Measurements from ENCODE around the gene ARSG.

The ARSG gene

GRCh38 chr17:68428498-68429172 lies 137.3 kb downstream of the ARSG start:
- CTCF ChIA-PET = interaction anchor here (1.1 kb wide), 1 partner anchor 9 kb away, joined by 3 read pairs; no protein-coding TSS in a partner anchor
- TF ChIP-seq NFRKB (IDR thresholded peaks at IDR 0.05) = no peak
- no peak for TF ChIP-seq TARDBP (IDR thresholded peaks at IDR 0.05)
- no peak for TF ChIP-seq FOXK2 (IDR thresholded peaks at IDR 0.05)
- TF ChIP-seq FOXA1 (IDR thresholded peaks at IDR 0.05) = no peak
- no peak for TF ChIP-seq CTBP1 (IDR thresholded peaks at IDR 0.05; ENCODE audit: borderline replicate concordance)
- no peak for TF ChIP-seq FOXM1 (IDR thresholded peaks at IDR 0.05; ENCODE audit: borderline replicate concordance)
- no peak for TF ChIP-seq L3MBTL2 (conservative IDR thresholded peaks at IDR 0.05)
- TF ChIP-seq PKNOX1 (IDR thresholded peaks at IDR 0.05) = no peak
- TF ChIP-seq SP1 (IDR thresholded peaks at IDR 0.05) = no peak
- no peak for TF ChIP-seq SUZ12 (IDR thresholded peaks at IDR 0.05)
- TF ChIP-seq BHLHE40 (IDR thresholded peaks at IDR 0.05; ENCODE audit: borderline replicate concordance) = no peak
- no peak for TF ChIP-seq ARNT (IDR thresholded peaks at IDR 0.05)
- TF ChIP-seq HDGF (IDR thresholded peaks at IDR 0.05; ENCODE audit: borderline replicate concordance) = no peak
- no peak for DNase-seq (ENCODE audit: extremely low spot score)
- POLR2A ChIA-PET = no interaction called here

GRCh38 chr17:68429881-68430280 lies 138.6 kb downstream of the ARSG start:
- no peak for DNase-seq (ENCODE audit: extremely low spot score)
- TF ChIP-seq PKNOX1 (IDR thresholded peaks at IDR 0.05) (no peak), HDGF (IDR thresholded peaks at IDR 0.05; ENCODE audit: borderline replicate concordance) (no peak), ELF4 (IDR thresholded peaks at IDR 0.05) (no peak), TARDBP (IDR thresholded peaks at IDR 0.05) (no peak), CTBP1 (IDR thresholded peaks at IDR 0.05; ENCODE audit: borderline replicate concordance) (no peak), FOXA1 (IDR thresholded peaks at IDR 0.05) (no peak), L3MBTL2 (conservative IDR thresholded peaks at IDR 0.05) (no peak), FOXM1 (IDR thresholded peaks at IDR 0.05; ENCODE audit: borderline replicate concordance) (no peak), FOXK2 (IDR thresholded peaks at IDR 0.05) (no peak), SUZ12 (IDR thresholded peaks at IDR 0.05) (no peak)
- ChIA-PET POLR2A (no interaction called here), CTCF (interaction anchor here (0.7 to 1.0 kb wide), 2 partner anchors 31 to 81 kb away, joined by 3 to 4 read pairs; no protein-coding TSS in a partner anchor)

GRCh38 chr17:68431045-68431608 lies 139.8 kb downstream of the ARSG start:
- DNase-seq (ENCODE audit: extremely low spot score) = no peak
- TF ChIP-seq ARNT (IDR thresholded peaks at IDR 0.05) = no peak
- TF ChIP-seq L3MBTL2 (conservative IDR thresholded peaks at IDR 0.05) = no peak
- no peak for TF ChIP-seq FOXA1 (IDR thresholded peaks at IDR 0.05)
- no peak for TF ChIP-seq HDGF (IDR thresholded peaks at IDR 0.05; ENCODE audit: borderline replicate concordance)
- TF ChIP-seq NFRKB (IDR thresholded peaks at IDR 0.05) = no peak
- TF ChIP-seq SP1 (IDR thresholded peaks at IDR 0.05) = no peak
- CTCF ChIA-PET = interaction anchor here (1.0 kb wide), 2 partner anchors 10 to 14 kb away, joined by 3 to 6 read pairs; no protein-coding TSS in a partner anchor
- POLR2A ChIA-PET = interaction anchor here (0.7 to 2.1 kb wide), 3 partner anchors 139 to 184 kb away, joined by 3 to 9 read pairs (median 3); partner anchors contain the start of gene AMZ2

- TF ChIP-seq TARDBP (IDR thresholded peaks at IDR 0.05) (no peak), FOXK2 (IDR thresholded peaks at IDR 0.05) (no peak), PKNOX1 (IDR thresholded peaks at IDR 0.05) (peak; percentile 37; the same call in 1 of the 2 replicates), ELF4 (IDR thresholded peaks at IDR 0.05) (no peak), BHLHE40 (IDR thresholded peaks at IDR 0.05; ENCODE audit: borderline replicate concordance) (no peak)
- POLR2A ChIA-PET = interaction anchor here (0.7 to 2.1 kb wide), 3 partner anchors 139 to 184 kb away, joined by 3 to 9 read pairs (median 3); partner anchors contain the start of gene AMZ2
- peak; percentile 50 for DNase-seq (ENCODE audit: extremely low spot score)
Measured at GRCh38 chr17:68431661-68432071, 140.4 kb downstream of the ARSG start.

GRCh38 chr17:68432086-68432864 lies 141.0 kb downstream of the ARSG start:
- POLR2A ChIA-PET = interaction anchor here (1.6 to 2.1 kb wide), 2 partner anchors 140 to 185 kb away, joined by 3 to 9 read pairs; partner anchors contain the start of gene AMZ2

More at GRCh38 chr17:68431661-68432071, 140.4 kb downstream of the ARSG start:
- CTCF ChIA-PET = interaction anchor here (0.7 to 1.0 kb wide), 5 partner anchors 10 to 258 kb away, joined by 3 to 6 read pairs (median 3); no protein-coding TSS in a partner anchor

GRCh38 chr17:68433211-68433610 lies 141.9 kb downstream of the ARSG start:
- ChIA-PET POLR2A (no interaction called here), CTCF (interaction anchor here (0.6 kb wide), 1 partner anchor 1212 kb away, joined by 5 read pairs; no protein-coding TSS in a partner anchor)

More at GRCh38 chr17:68432086-68432864, 141.0 kb downstream of the ARSG start:
- no peak for DNase-seq (ENCODE audit: extremely low spot score)
- TF ChIP-seq NFRKB (IDR thresholded peaks at IDR 0.05) = no peak
- no peak for TF ChIP-seq CTBP1 (IDR thresholded peaks at IDR 0.05; ENCODE audit: borderline replicate concordance)
- TF ChIP-seq BHLHE40 (IDR thresholded peaks at IDR 0.05; ENCODE audit: borderline replicate concordance) = no peak
- TF ChIP-seq SP1 (IDR thresholded peaks at IDR 0.05) = no peak
- no peak for TF ChIP-seq HDGF (IDR thresholded peaks at IDR 0.05; ENCODE audit: borderline replicate concordance)
- TF ChIP-seq ARNT (IDR thresholded peaks at IDR 0.05) = no peak
- TF ChIP-seq FOXA1 (IDR thresholded peaks at IDR 0.05) = no peak
- CTCF ChIA-PET = interaction anchor here (0.7 to 1.0 kb wide), 5 partner anchors 9 to 259 kb away, joined by 3 to 6 read pairs (median 3); no protein-coding TSS in a partner anchor

More at GRCh38 chr17:68433211-68433610, 141.9 kb downstream of the ARSG start:
- no peak for DNase-seq (ENCODE audit: extremely low spot score)
- TF ChIP-seq BHLHE40 (IDR thresholded peaks at IDR 0.05; ENCODE audit: borderline replicate concordance) = no peak
- no peak for TF ChIP-seq SP1 (IDR thresholded peaks at IDR 0.05)
- TF ChIP-seq ELF4 (IDR thresholded peaks at IDR 0.05) = no peak
- no peak for TF ChIP-seq LEF1 (IDR thresholded peaks at IDR 0.05; ENCODE audit: borderline replicate concordance)
- no peak for TF ChIP-seq ARNT (IDR thresholded peaks at IDR 0.05)
- no peak for TF ChIP-seq FOXA1 (IDR thresholded peaks at IDR 0.05)
- TF ChIP-seq FOXM1 (IDR thresholded peaks at IDR 0.05; ENCODE audit: borderline replicate concordance) = no peak
- TF ChIP-seq TARDBP (IDR thresholded peaks at IDR 0.05) = no peak
- TF ChIP-seq PKNOX1 (IDR thresholded peaks at IDR 0.05) = no peak
- TF ChIP-seq ZNF384 (IDR thresholded peaks at IDR 0.05) = no peak
- TF ChIP-seq NFRKB (IDR thresholded peaks at IDR 0.05) = no peak
- no peak for TF ChIP-seq FOXK2 (IDR thresholded peaks at IDR 0.05)
- no peak for TF ChIP-seq L3MBTL2 (conservative IDR thresholded peaks at IDR 0.05)
- TF ChIP-seq CTBP1 (IDR thresholded peaks at IDR 0.05; ENCODE audit: borderline replicate concordance) = no peak
- no peak for TF ChIP-seq HDGF (IDR thresholded peaks at IDR 0.05; ENCODE audit: borderline replicate concordance)
- TF ChIP-seq SUZ12 (IDR thresholded peaks at IDR 0.05) = no peak
